GM12874 (cell line): ENCODE measurements around the gene TBC1D16.

Experiments used
- TF ChIP-seq, protein P1 (sequence below): IDR thresholded peaks from 2 replicates; pipeline ENCODE4 v1.5.1; 2011; ENCODE audit warnings: low read depth, mild to moderate bottlenecking, control low read depth, low read length, moderate library complexity; ENCODE audit not compliant: insufficient read depth

Gene TBC1D16

DNA sequence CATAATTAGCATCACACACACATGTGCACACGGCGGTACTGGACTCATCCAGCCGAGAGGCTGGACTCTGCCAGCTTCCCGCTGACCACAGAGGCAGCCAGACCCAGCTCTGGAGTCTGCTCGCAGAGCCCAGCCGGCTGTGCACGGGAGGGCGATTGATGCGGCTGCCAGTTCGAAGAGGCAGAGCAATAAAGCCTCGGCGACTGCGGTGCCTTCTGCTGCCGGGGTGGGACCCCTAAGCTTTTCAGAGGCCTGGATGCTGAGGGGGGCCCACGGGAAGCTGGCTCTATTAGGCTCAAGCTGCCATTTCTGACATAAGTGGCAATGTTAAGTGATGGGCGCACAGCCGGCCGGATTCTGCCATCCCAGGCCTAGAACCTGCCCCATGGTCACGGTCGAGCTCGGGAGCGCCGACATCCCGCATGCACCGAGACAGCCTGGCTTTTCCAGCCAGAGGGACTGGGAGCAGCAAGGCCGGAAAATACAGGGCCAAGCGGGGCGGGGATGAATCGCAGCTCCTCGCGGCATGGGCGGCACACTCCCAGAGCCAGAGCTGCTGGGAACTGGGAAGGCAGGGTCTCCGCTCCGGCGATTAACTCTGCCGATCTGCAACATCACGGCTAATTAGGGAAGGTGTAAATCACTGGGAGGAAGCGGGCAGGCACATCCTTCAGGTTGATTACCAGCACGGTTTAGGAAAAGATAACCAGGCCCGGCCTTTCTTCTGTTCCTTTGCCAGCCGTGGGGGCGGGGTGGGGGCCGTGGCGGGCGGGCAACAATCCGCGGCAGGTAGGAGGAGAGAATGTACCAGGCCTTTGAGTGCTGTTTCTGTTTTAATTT, 57.7 kb downstream of the TBC1D16 start:
- TF ChIP-seq, protein P1, sequence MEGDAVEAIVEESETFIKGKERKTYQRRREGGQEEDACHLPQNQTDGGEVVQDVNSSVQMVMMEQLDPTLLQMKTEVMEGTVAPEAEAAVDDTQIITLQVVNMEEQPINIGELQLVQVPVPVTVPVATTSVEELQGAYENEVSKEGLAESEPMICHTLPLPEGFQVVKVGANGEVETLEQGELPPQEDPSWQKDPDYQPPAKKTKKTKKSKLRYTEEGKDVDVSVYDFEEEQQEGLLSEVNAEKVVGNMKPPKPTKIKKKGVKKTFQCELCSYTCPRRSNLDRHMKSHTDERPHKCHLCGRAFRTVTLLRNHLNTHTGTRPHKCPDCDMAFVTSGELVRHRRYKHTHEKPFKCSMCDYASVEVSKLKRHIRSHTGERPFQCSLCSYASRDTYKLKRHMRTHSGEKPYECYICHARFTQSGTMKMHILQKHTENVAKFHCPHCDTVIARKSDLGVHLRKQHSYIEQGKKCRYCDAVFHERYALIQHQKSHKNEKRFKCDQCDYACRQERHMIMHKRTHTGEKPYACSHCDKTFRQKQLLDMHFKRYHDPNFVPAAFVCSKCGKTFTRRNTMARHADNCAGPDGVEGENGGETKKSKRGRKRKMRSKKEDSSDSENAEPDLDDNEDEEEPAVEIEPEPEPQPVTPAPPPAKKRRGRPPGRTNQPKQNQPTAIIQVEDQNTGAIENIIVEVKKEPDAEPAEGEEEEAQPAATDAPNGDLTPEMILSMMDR = no peak

DNA sequence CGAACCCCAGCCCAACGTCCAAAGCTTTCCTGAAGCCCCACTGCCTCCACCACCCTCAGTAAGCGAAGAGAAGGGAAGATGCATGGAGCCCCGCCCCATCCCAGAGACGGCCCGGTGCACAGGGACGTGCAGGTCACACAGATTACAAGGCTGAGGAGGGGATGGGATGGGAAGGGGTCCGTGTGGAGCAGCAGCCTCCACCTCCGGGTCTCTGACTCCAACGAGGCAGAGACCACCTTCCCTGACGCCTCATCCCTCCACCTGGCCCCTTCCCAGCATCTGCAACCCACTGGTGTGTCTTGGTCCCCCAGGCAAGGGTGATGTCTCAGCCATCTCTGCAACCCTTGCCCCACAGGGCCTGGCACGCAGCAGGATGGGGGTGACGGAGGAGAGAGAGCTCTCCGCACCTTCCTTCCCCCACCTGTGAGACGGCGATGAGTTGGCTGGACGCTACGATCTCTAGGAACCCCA, 58.5 kb downstream of the TBC1D16 start:
- TF ChIP-seq, protein P1 = no peak

DNA sequence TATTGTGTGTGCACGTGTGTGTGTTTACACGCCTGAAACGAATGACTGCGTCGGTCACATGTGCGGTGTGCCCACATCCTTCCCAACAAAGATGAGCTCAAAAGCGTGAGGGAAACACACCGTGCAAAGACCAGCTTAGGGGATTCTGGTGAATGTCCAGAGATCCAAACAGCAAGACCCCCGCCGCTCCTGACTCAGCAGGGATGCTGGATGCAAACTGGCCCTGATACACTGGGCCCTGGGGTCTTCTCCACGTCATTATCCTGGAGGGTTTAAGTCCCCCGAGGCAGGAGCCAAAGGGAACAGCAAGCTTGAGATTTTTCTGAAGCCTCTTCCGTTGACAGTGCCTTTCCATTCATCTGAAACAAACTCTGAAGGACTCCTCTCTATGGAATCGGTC, 59.2 kb downstream of the TBC1D16 start:
- TF ChIP-seq, protein P1 = no peak

DNA sequence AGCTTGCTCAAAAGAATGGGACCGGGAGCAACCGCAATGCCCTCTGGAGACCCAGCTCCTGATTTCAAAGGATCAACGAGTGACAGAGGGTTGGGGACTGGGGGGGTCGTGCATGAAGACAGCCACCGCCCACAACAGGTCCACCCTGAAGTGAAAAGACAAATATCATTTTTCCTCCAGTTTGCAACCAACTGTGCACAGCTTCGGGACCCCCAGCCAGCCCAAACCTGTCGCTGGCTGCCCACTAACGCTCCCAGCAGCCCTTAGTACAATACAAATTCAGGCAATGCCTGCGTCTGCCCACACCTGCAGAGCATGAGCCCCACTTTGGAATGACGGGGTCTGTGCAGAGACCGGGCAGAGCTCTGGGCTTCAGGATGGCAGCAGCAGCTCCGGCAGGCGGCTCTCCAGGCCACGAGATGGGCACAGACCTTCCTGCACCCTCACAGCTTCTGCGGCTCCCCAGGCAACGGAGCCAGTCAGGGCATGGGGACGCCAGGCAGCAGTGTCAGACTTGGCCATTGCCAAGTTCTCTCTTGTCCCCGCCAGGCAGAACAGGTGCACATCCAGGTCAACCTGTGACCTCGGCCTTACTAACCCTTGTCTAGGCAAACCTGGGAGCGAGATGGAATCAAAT, 60.1 kb downstream of the TBC1D16 start:
- TF ChIP-seq, protein P1 = no peak

DNA sequence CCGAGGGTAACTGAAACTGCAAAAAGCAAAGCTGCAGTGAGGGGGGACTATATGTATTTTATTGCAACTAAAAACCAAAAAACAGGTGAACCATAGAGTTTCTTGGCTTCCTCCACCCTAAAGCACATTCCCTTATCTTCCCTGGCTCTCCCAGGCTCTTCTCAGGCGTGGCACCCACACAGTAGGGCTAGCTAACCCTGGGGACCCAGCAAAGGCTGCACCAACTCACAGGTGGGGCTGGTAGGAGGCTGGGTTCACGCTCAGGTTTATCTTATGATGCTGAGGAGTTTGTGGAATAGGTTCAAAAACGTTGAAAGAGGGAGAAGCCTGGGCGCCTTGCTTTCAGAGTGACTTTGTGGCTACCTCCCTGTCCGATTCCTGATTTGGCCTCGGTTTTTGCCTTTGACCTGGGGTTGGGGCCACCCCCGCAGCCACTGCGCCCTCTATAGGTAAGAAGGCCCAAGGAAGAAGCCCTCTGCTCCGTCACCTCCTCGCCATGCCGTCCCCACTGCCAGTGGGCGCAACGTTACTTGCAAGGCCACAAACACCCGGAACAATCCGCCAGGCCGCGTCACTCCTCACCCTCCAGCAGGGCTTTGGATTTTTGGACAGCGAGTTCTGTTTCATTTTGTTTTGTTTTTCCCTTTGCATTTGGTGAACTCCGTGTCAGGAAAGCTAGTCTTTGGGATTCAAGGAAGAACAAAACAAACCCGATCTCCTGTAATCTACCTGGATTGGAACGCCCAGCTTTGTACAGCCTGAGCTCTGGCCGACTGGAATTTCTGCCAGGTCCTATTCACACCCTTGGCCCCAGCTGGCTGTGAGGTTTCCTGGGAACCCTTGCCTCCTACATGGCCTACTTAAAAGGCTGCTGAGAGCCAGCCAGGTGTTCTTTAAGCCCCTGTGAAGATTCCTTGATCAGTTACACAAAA, 60.8 kb downstream of the TBC1D16 start:
- TF ChIP-seq, protein P1 = peak; percentile 65

DNA sequence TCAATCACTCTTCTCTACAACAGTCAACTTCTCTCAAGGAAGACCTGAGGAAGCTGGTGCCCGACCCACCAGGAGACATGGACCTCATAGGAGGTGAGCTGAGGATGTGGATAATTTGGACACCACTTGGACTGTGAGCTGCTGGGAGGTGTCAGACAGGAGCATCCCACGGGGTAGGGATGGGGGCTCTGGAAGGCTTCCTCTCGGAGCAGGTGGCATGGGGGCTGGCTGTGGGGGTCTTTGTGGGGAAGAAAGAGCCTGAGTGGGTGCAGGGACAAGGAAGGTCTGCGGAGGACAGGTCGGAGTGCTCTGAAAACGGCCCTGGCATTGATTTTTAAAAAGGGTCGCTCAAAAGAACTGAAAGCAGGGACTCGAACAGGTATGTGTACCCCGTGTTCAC, 64.0 kb downstream of the TBC1D16 start:
- TF ChIP-seq, protein P1 = no peak

DNA sequence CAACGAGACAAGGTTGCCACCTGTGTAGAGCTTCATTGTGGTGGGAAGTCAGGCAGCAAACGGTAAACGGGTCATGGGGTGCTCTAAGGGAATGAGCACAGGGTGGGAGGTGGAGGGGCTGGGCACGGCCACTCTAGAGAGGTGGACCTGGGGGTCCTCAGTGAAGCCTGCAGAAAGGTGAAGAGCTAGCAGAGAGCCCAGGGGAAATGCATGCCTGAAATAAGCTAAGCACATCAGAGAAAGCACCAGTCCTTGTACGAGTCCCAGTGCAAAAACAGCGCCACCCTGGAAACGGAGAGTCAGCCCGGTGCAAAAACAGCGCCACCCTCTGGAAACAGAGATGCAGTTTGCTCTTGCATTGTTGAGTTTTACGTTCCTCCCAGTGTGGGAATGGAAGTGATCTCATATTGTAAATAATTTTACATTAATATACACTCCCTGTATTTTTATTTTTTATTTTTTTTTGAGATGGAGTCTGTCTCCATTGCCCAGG, 65.0 kb downstream of the TBC1D16 start:
- TF ChIP-seq, protein P1 = peak; percentile 64
